ENCODE data around the gene TBC1D32. TPM values are rescaled to one million over a fixed set of nuclear protein-coding genes. Genes with fewer than 3 reads are reported as not detected.

TBC1D32 gene
- total RNA-seq, 1 experiment from 2014 or later: 9.0 TPM

- Histone ChIP-seq H3K27me3 (ENCODE audit: insufficient read depth, low read length) (no peaks in the 10 kb centered on the region), H3K56ac (ENCODE audit: insufficient read length, low read depth, low read length) (no peak overlapping the region), H3K79me1 (ENCODE audit: insufficient read depth, low read depth, low read length, poor library complexity, severe bottlenecking) (no peaks in the 10 kb centered on the region), H3K9me3 (ENCODE audit: control insufficient read depth, low read depth, low read length) (no peaks in the 10 kb centered on the region), H2BK120ac (ENCODE audit: low read depth, low read length, poor library complexity, severe bottlenecking) (no peak overlapping the region), H3K18ac (ENCODE audit: insufficient read length, low read depth, low read length) (no peak overlapping the region), H3K9ac (ENCODE audit: extremely low read depth, insufficient read length, low read length) (no peak overlapping the region), H2BK15ac (ENCODE audit: low read depth, low read length) (no peak overlapping the region), H4K8ac (replicated peaks; ENCODE audit: insufficient read length, low read depth, low read length) (no peak overlapping the region), H2AK5ac (ENCODE audit: insufficient read length, low read length) (no peak overlapping the region), H3K27ac (ENCODE audit: insufficient read length, low read depth, low read length) (no peak overlapping the region), H3K23ac (ENCODE audit: insufficient read length, low read depth, low read length) (no peak overlapping the region), H4K5ac (ENCODE audit: insufficient read length, low read depth, low read length) (no peak overlapping the region), H3K4ac (ENCODE audit: low read depth, low read length) (no peak overlapping the region), H2BK5ac (ENCODE audit: insufficient read length, low read length) (no peak overlapping the region), H2BK20ac (ENCODE audit: low read depth, low read length, poor library complexity, severe bottlenecking) (no peak overlapping the region), H4K91ac (ENCODE audit: insufficient read length, low read depth, low read length) (no peak overlapping the region), H3K4me2 (ENCODE audit: insufficient read depth, insufficient read length, low read length) (no peak overlapping the region), H3K4me1 (ENCODE audit: insufficient read depth, low read length) (no peaks in the 10 kb centered on the region), H2AFZ (ENCODE audit: low read length) (no peak overlapping the region), H3K14ac (ENCODE audit: insufficient read depth, low read length) (no peak overlapping the region), H4K20me1 (ENCODE audit: control insufficient read depth, insufficient read depth, insufficient read length) (no peaks in the 10 kb centered on the region), H3K79me2 (ENCODE audit: insufficient read depth, low read length) (no peaks in the 10 kb centered on the region), H3K23me2 (ENCODE audit: insufficient read length, low read depth, low read length, poor library complexity, severe bottlenecking) (no peaks in the 10 kb centered on the region), H3T11ph (ENCODE audit: low read length) (no peak overlapping the region), H2BK12ac (ENCODE audit: insufficient read length, low read depth, low read length) (no peak overlapping the region)
- H3K4me3 Mint-ChIP-seq: no peak overlapping the region
- no peak for DNase-seq
- no peak overlapping the region for H3K27ac Mint-ChIP-seq
- H3K4me1 Mint-ChIP-seq: peaks cover 0 to 3% of the 10 kb centered on the region in 2 experiments; a peak in 2 of 4 replicates
- peaks cover 3 to 36% (median 5%) of the 10 kb centered on the region in 3 experiments; a peak in 5 of 7 replicates for H3K36me3 Mint-ChIP-seq (ENCODE audit: insufficient read depth in 1 of 3, low read depth in 3 of 3)
- H3K27me3 Mint-ChIP-seq (ENCODE audit: low read depth): no peaks in the 10 kb centered on the region
- no peak for TF ChIP-seq CTCF (conservative IDR thresholded peaks at IDR 0.05)
- peaks cover 7 to 8% of the 10 kb centered on the region in 2 experiments; a peak in 4 of 5 replicates for H3K9me3 Mint-ChIP-seq
Measured at GRCh38 chr6:121247386-121247785, 86.9 kb downstream of the TBC1D32 start.
